GM12878 (cell line): ENCODE results near the gene SLC4A1.

Source experiments
- CEBPB ChIP-seq, 2 experiments: fragments of 150-350 bp in 1 of 2; IDR thresholded peaks; 2 replicates each; pipeline ENCODE4 v1.6.1; 2012 to 2014; ENCODE audit warnings: low read depth in 2 of 2, low read length in 2 of 2, borderline replicate concordance in 1 of 2, inconsistent platforms in 1 of 2
- CTCF ChIP-seq, 3 experiments: IDR thresholded peaks in 2 of 3; conservative IDR thresholded peaks in 1 of 3; 2 replicates each; pipeline ENCODE4 v1.5.1; 2011; ENCODE audit warnings: low read depth in 3 of 3, low read length in 3 of 3, mild to moderate bottlenecking in 3 of 3, control low read depth in 2 of 3, moderate library complexity in 2 of 3, inconsistent platforms in 1 of 3, mixed read lengths in 1 of 3; ENCODE audit not compliant: control insufficient read depth in 2 of 3, insufficient read depth in 1 of 3; ENCODE audit errors: extremely low read depth in 1 of 3
- HDAC2 ChIP-seq: fragments of 200-600 bp; sonication (generic); IDR thresholded peaks from 2 replicates; pipeline ENCODE4 v1.6.1; 2017
- MTA2 ChIP-seq: fragments of 450-650 bp; IDR thresholded peaks from 2 replicates; pipeline ENCODE4 v1.6.1; 2016; ENCODE audit warnings: low read depth, mild to moderate bottlenecking, moderate library complexity
- POLR2A ChIP-seq: IDR thresholded peaks from 2 replicates; pipeline ENCODE4 v1.6.1; 2011; ENCODE audit warnings: low read depth, mild to moderate bottlenecking, low read length
- RAD21 ChIP-seq: IDR thresholded peaks from 2 replicates; pipeline ENCODE4 v1.6.1; 2011; ENCODE audit warnings: mild to moderate bottlenecking, low read depth, low read length, moderate library complexity; ENCODE audit not compliant: insufficient read depth
- TAF1 ChIP-seq: IDR thresholded peaks from 2 replicates; pipeline ENCODE4 v1.6.1; 2011; ENCODE audit warnings: mild to moderate bottlenecking, low read depth, low read length, borderline replicate concordance

DNA sequence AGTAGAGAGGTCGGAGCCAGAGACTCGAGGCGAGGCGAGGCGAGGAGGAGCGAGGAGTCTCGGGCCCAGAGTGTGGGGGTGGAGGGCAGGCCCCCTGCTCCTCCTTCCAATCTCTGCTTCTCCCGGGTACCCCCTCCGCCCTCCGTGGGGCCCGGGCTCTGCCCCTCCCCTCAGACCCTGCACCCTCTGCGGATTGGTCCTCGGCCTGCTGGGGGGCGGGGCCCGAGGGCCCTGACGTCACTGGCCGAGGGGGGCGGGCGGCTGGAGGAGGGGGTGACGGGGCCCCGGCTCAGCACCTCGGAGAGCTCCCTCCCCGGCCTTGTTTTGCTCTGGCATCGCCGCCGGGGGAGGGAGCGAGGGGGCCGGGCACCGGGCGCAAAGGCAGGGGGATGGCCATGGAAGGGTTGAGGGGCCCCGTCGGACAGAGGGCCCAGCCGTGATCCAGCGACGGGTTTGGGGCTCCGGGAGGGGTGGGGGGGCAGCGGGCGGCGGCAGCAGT is 40.4 kb upstream of the SLC4A1 start, which contains the start of gene RUNDC3A:
- TF ChIP-seq RAD21 (no peak), POLR2A (no peak), CTCF (IDR thresholded peaks at IDR 0.05 in 2 of 3, conservative IDR thresholded peaks at IDR 0.05 in 1 of 3; ENCODE audit: control insufficient read depth in 2 of 3, extremely low read depth in 1 of 3, insufficient read depth in 1 of 3, low read depth in 3 of 3, low read length in 3 of 3) (no peak), CEBPB (IDR thresholded peaks at IDR 0.05; ENCODE audit: borderline replicate concordance in 1 of 2, low read depth in 2 of 2, low read length in 2 of 2) (no peak), HDAC2 (no peak), TAF1 (no peak), MTA2 (no peak)
